ENCODE measurements around the gene GOLGA6C.
"Not testable (repeated sequence)": the region's sequence is repeated elsewhere in the genome, so short reads cannot be mapped to it uniquely, and the experiment has no call there.

DNA sequence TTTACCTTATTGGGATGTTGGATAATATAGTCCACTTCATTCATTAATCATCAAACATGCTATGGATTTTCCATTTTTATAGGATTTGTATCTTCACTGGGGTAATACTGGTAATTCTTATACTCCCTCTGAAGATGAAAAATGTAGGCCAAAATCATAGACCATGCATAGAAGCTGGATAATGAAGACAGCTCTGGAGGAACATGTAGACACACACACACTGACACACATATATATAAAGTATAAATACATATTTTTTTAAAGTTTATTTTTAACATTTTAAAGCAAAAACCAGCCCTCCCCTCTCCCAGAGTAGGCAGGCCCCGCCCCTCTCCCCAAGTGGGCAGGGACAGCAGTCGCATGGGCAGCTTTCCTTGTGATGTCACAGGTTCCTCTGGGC is at the start of gene GOLGA6C:
- not testable (repeated sequence) for TF ChIP-seq POLR2AphosphoS5 (IDR thresholded peaks at IDR 0.05; ENCODE audit: low read length); MXI1 (IDR thresholded peaks at IDR 0.05; ENCODE audit: low read depth, low read length)
